SK-N-SH (cell line): ENCODE data around the gene CPSF6. TPM values are rescaled to one million over a fixed set of nuclear protein-coding genes. Genes with fewer than 3 reads are reported as not detected.

Experiments
- CTCF ChIA-PET: fragments of 300-600, 350-600 bp; formaldehyde crosslinking; extraction: SDS; loops from one replicate; lab custom pipeline; 2021; lab: Yijun Ruan, JAX
- POLR2A ChIA-PET: fragments of 350-600 bp; sonication (Branson Sonifier 250); formaldehyde crosslinking; extraction: SDS; loops from one replicate; lab custom pipeline; 2020; ENCODE audit warnings: antibody characterized with exemption, inconsistent platforms; lab: Yijun Ruan, JAX
- DNase-seq: peaks from one replicate; pipeline ENCODE4 v3.0.0; 2012
- H2AFZ ChIP-seq: fragments of 200-600 bp; sonication (generic); 2 replicates; pipeline ENCODE4 v1.8.1; 2016; ENCODE audit warnings: antibody characterized with exemption, mild to moderate bottlenecking, low read depth
- H3F3A ChIP-seq: fragments of 200-600 bp; sonication (generic); replicated peaks from 2 replicates; pipeline ENCODE3; 2016; ENCODE audit warnings: antibody characterized with exemption, mild to moderate bottlenecking; ENCODE audit not compliant: insufficient read depth
- H3K27ac ChIP-seq, 2 experiments: fragments of 200-500 bp in 1 of 2; fragments of 200-600 bp in 1 of 2; sonication (Bioruptor generic) in 1 of 2; sonication (generic), shearing (Covaris generic) in 1 of 2; 2 replicates each; pipeline versions ENCODE4 v1.5.1 to v1.6.1; 2014 to 2016; ENCODE audit warnings: low read depth in 2 of 2, inconsistent platforms in 1 of 2, low read length in 1 of 2, mild to moderate bottlenecking in 1 of 2, mixed read lengths in 1 of 2
- H3K27me3 ChIP-seq: fragments of 200-600 bp; sonication (generic), shearing (Covaris generic); 2 replicates; pipeline ENCODE4 v1.6.1; 2016; ENCODE audit warnings: mixed run types; ENCODE audit not compliant: insufficient read depth
- H3K36me3 ChIP-seq, 2 experiments: fragments of 200-500 bp in 1 of 2; fragments of 200-600 bp in 1 of 2; sonication (Bioruptor generic) in 1 of 2; sonication (generic) in 1 of 2; replicated peaks in 1 of 2; 2 replicates each; pipeline versions ENCODE3 to v1.5.1; 2014 to 2016; ENCODE audit warnings: low read length in 1 of 2, mild to moderate bottlenecking in 1 of 2; ENCODE audit not compliant: insufficient read depth in 2 of 2, control insufficient read depth in 1 of 2
- H3K4me1 ChIP-seq, 2 experiments: fragments of 200-500 bp in 1 of 2; fragments of 200-600 bp in 1 of 2; sonication (Bioruptor generic) in 1 of 2; sonication (generic), shearing (Covaris generic) in 1 of 2; 2 replicates each; pipeline versions ENCODE4 v1.5.1 to v1.6.1; 2014 to 2016; ENCODE audit warnings: low read depth in 1 of 2, low read length in 1 of 2, mixed run types in 1 of 2; ENCODE audit not compliant: insufficient read depth in 2 of 2, control insufficient read depth in 1 of 2
- H3K4me2 ChIP-seq: fragments of 200-600 bp; sonication (generic), shearing (Covaris generic); 2 replicates; pipeline ENCODE4 v1.6.1; 2017; ENCODE audit warnings: mixed run types
- H3K4me3 ChIP-seq, 2 experiments: fragments of 200-500 bp in 1 of 2; fragments of 200-600 bp in 1 of 2; sonication (Bioruptor generic) in 1 of 2; sonication (generic), shearing (Covaris generic) in 1 of 2; 2 replicates each; pipeline versions ENCODE4 v1.5.1 to v1.8.1; 2014 to 2016; ENCODE audit warnings: low read depth in 2 of 2, inconsistent platforms in 1 of 2, low read length in 1 of 2, mild to moderate bottlenecking in 1 of 2, mixed read lengths in 1 of 2, moderate library complexity in 1 of 2
- H3K79me2 ChIP-seq: fragments of 200-600 bp; sonication (generic); 2 replicates; pipeline ENCODE4 v1.8.1; 2017; ENCODE audit warnings: mild to moderate bottlenecking; ENCODE audit not compliant: insufficient read depth
- H3K9ac ChIP-seq: fragments of 200-600 bp; sonication (generic); 2 replicates; pipeline ENCODE4 v1.6.1; 2017; ENCODE audit warnings: mixed run types
- H3K9me2 ChIP-seq: fragments of 200-600 bp; sonication (generic); 2 replicates; pipeline ENCODE4 v1.6.1; 2017; ENCODE audit warnings: mixed run types
- H3K9me3 ChIP-seq: fragments of 200-600 bp; sonication (generic); 2 replicates; pipeline ENCODE4 v1.6.1; 2017; ENCODE audit warnings: mixed run types, mild to moderate bottlenecking, moderate library complexity
- H4K20me1 ChIP-seq: fragments of 200-600 bp; sonication (generic); 2 replicates; pipeline ENCODE4 v1.6.1; 2017; ENCODE audit warnings: mild to moderate bottlenecking, mixed run types; ENCODE audit not compliant: insufficient read depth
- ELF1 ChIP-seq: IDR thresholded peaks from 2 replicates; pipeline ENCODE4 v1.4.0; 2012
- EZH2phosphoT487 ChIP-seq: fragments of 200-600 bp; sonication (generic); IDR thresholded peaks from 2 replicates; pipeline ENCODE4 v1.6.1; 2017; ENCODE audit warnings: low read depth, mixed run types, mild to moderate bottlenecking, antibody characterized with exemption, moderate library complexity, borderline replicate concordance
- FOSL2 ChIP-seq: IDR thresholded peaks from 2 replicates; pipeline ENCODE4 v1.4.0; 2012; ENCODE audit warnings: low read depth, mild to moderate bottlenecking, moderate library complexity, borderline replicate concordance
- FOXM1 ChIP-seq: IDR thresholded peaks from 2 replicates; pipeline ENCODE4 v1.4.0; 2012; ENCODE audit warnings: low read depth, mild to moderate bottlenecking
- GATA2 ChIP-seq: sonication (generic); formaldehyde crosslinking; IDR thresholded peaks from 2 replicates; pipeline ENCODE4 v1.5.0; 2020; ENCODE audit warnings: mild to moderate bottlenecking, missing genetic modification reagents
- JUND ChIP-seq: IDR thresholded peaks from 2 replicates; pipeline ENCODE4 v1.4.0; 2012
- NFIC ChIP-seq: IDR thresholded peaks from 2 replicates; pipeline ENCODE4 v1.4.0; 2012; ENCODE audit warnings: borderline replicate concordance
- RAD21 ChIP-seq: IDR thresholded peaks from 2 replicates; pipeline ENCODE4 v1.6.1; 2012; ENCODE audit warnings: mild to moderate bottlenecking, low read length
- REST ChIP-seq: IDR thresholded peaks from 2 replicates; pipeline ENCODE4 v1.6.1; 2012; ENCODE audit warnings: mild to moderate bottlenecking, low read depth, low read length, moderate library complexity
- SIN3A ChIP-seq: IDR thresholded peaks from 2 replicates; pipeline ENCODE4 v1.6.1; 2012; ENCODE audit warnings: low read depth, mild to moderate bottlenecking, low read length, moderate library complexity, borderline replicate concordance
- TCF12 ChIP-seq: IDR thresholded peaks from 2 replicates; pipeline ENCODE4 v1.4.0; 2012
- USF1 ChIP-seq: IDR thresholded peaks from 2 replicates; pipeline ENCODE4 v1.4.0; 2012; ENCODE audit warnings: low read depth, borderline replicate concordance
- USF2 ChIP-seq: fragments of 150-350 bp; IDR thresholded peaks from 2 replicates; pipeline ENCODE4 v1.6.1; 2017; ENCODE audit warnings: antibody characterized with exemption, low read length, low read depth, borderline replicate concordance
- YY1 ChIP-seq: IDR thresholded peaks from 2 replicates; pipeline ENCODE4 v1.4.0; 2012; ENCODE audit warnings: low read depth, mild to moderate bottlenecking
- WGBS: methylation state at CpG from one replicate; pipeline ENCODE4 v1.1.6; 2017; ENCODE audit warnings: low lambda C conversion rate; 5-methylcytosine and 5-hydroxymethylcytosine counted together
- polyA plus RNA-seq, 3 experiments: library from polyadenylated mRNA; depleted of rRNA; stranded (reverse); fragments of >200 nt; gene quantifications; 2 replicates each; pipeline ENCODE4 v1.2.3, GENCODE V29; 2012
- TF ChIP-seq, protein P1 (sequence below): IDR thresholded peaks from 2 replicates; pipeline ENCODE4 v1.4.0; 2012; ENCODE audit warnings: low read depth, borderline replicate concordance
- TF ChIP-seq, protein P2 (sequence below): fragments of 150-350 bp; IDR thresholded peaks from 2 replicates; pipeline ENCODE4 v1.6.1; 2016; ENCODE audit warnings: mild to moderate bottlenecking, low read depth, low read length

The CPSF6 gene
- polyA plus RNA-seq, 1 of the 3 experiments (the other 2 are of a cell fraction) = 84.1 TPM

GRCh38 chr12:69321351-69321750 lies 82.0 kb downstream of the CPSF6 start:
- Histone ChIP-seq H2AFZ (no peak overlapping the region), H3K9me3 (no peaks in the 10 kb centered on the region), H3K9me2 (no peaks in the 10 kb centered on the region), H4K20me1 (no peaks in the 10 kb centered on the region), H3K4me3 (no peak overlapping the region), H3K4me1 (no peaks in the 10 kb centered on the region), H3K79me2 (no peaks in the 10 kb centered on the region), H3K27me3 (no peaks in the 10 kb centered on the region; the same call in 1 of the 2 replicates), H3K4me2 (no peak overlapping the region), H3K27ac (no peak overlapping the region), H3F3A (no peaks in the 10 kb centered on the region), H3K9ac (no peak overlapping the region), H3K36me3 (no peaks in the 10 kb centered on the region)
- CTCF ChIA-PET = no interaction called here
- TF ChIP-seq SIN3A = no peak
- TF ChIP-seq EZH2phosphoT487 = no peak
- TF ChIP-seq NFIC = no peak
- TF ChIP-seq RAD21 = no peak
- no peak for TF ChIP-seq USF1
- TF ChIP-seq, protein P1, sequence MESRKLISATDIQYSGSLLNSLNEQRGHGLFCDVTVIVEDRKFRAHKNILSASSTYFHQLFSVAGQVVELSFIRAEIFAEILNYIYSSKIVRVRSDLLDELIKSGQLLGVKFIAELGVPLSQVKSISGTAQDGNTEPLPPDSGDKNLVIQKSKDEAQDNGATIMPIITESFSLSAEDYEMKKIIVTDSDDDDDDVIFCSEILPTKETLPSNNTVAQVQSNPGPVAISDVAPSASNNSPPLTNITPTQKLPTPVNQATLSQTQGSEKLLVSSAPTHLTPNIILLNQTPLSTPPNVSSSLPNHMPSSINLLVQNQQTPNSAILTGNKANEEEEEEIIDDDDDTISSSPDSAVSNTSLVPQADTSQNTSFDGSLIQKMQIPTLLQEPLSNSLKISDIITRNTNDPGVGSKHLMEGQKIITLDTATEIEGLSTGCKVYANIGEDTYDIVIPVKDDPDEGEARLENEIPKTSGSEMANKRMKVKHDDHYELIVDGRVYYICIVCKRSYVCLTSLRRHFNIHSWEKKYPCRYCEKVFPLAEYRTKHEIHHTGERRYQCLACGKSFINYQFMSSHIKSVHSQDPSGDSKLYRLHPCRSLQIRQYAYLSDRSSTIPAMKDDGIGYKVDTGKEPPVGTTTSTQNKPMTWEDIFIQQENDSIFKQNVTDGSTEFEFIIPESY = no peak
- no peak for TF ChIP-seq JUND
- TF ChIP-seq, protein P2, sequence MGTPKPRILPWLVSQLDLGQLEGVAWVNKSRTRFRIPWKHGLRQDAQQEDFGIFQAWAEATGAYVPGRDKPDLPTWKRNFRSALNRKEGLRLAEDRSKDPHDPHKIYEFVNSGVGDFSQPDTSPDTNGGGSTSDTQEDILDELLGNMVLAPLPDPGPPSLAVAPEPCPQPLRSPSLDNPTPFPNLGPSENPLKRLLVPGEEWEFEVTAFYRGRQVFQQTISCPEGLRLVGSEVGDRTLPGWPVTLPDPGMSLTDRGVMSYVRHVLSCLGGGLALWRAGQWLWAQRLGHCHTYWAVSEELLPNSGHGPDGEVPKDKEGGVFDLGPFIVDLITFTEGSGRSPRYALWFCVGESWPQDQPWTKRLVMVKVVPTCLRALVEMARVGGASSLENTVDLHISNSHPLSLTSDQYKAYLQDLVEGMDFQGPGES = no peak
- no peak for TF ChIP-seq FOXM1
- no peak for TF ChIP-seq YY1
- no peak for TF ChIP-seq FOSL2
- TF ChIP-seq USF2 = no peak
- no peak for TF ChIP-seq ELF1
- TF ChIP-seq TCF12 = no peak
- TF ChIP-seq GATA2 (CRISPR knock-in tag) = no peak
- TF ChIP-seq REST = no peak
- POLR2A ChIA-PET = no interaction called here
- WGBS = 40% methylated on average over 1 of the region's 1 CpG
- DNase-seq = no peak

Other genes with a start within 250 kb of the CPSF6 start
- not detected in 2 replicates for gene LYZ, start 108.8 kb downstream of the CPSF6 start, polyA plus RNA-seq (2012; rRNA removed)
- 11.4 and 13.2 TPM in 2 replicates for gene YEATS4, start 120.2 kb downstream of the CPSF6 start, polyA plus RNA-seq (2012; rRNA removed)
- 7.1 and 9.6 TPM in 2 replicates for gene FRS2, start 230.8 kb downstream of the CPSF6 start, polyA plus RNA-seq (2012; rRNA removed)